ENCODE results near the gene KCNA5. TPM values are rescaled to one million over a fixed set of nuclear protein-coding genes. Genes with fewer than 3 reads are reported as not detected.

KCNA5 gene
- under 1 TPM in 2 of 3 donors, not detected in 1; 0.44 to 0.66 TPM for total RNA-seq

GRCh38 chr12:5043589-5044419 lies at the start of gene KCNA5:
TSS of gene KCNA5 (plus strand) at chr12:5043879. CDS start at chr12:5044148, 269 bp downstream.
- intact Hi-C loops (cut with DNase I; ENCODE audit: low total_unique reads) = no loop called here

GRCh38 chr12:4994622-4995021 lies 49.1 kb upstream of the KCNA5 start:
- no peak overlapping the region for H3K4me3 ChIP-seq
- H3K36me3 ChIP-seq = no peaks in the 10 kb centered on the region
- no peak overlapping the region for H3K27ac ChIP-seq
- H3K9me3 ChIP-seq = no peaks in the 10 kb centered on the region
- DNase-seq (ENCODE audit: low spot score in 2 of 2) = no peak
- H3K4me1 ChIP-seq = no peaks in the 10 kb centered on the region
- TF ChIP-seq POLR2A (IDR thresholded peaks at IDR 0.05) = no peak
- no peak for TF ChIP-seq POLR2AphosphoS5 (IDR thresholded peaks at IDR 0.05)
- no peak for TF ChIP-seq CTCF (IDR thresholded peaks at IDR 0.05)
- intact Hi-C loops (cut with DNase I; ENCODE audit: low total_unique reads) = no loop called here
- peaks cover 0 to 3% of the 10 kb centered on the region in 2 donors for H3K27me3 ChIP-seq

More at GRCh38 chr12:5043589-5044419, at the start of gene KCNA5:
- Histone ChIP-seq H3K9me3 (no peaks in the 10 kb centered on the region), H3K27me3 (peaks cover 0 to 50% of the 10 kb centered on the region in 2 donors), H3K4me1 (no peaks in the 10 kb centered on the region), H3K36me3 (no peaks in the 10 kb centered on the region), H3K27ac (no peak within 1 kb of the TSS), H3K4me3 (peak within 1 kb of the TSS; percentile 7 to 41 (median 16))
- TF ChIP-seq POLR2AphosphoS5 (IDR thresholded peaks at IDR 0.05) = no peak
- TF ChIP-seq POLR2A (IDR thresholded peaks at IDR 0.05) = no peak
- TF ChIP-seq CTCF (IDR thresholded peaks at IDR 0.05) = no peak
- no peak for DNase-seq (ENCODE audit: low spot score in 2 of 2)

- TF ChIP-seq CTCF (IDR thresholded peaks at IDR 0.05) (no peak), POLR2AphosphoS5 (IDR thresholded peaks at IDR 0.05) (no peak), POLR2A (IDR thresholded peaks at IDR 0.05) (no peak)
- Histone ChIP-seq H3K4me1 (no peaks in the 10 kb centered on the region), H3K36me3 (no peaks in the 10 kb centered on the region), H3K27me3 (peaks cover 3% of the 10 kb centered on the region in 2 donors), H3K4me3 (no peak overlapping the region), H3K9me3 (no peaks in the 10 kb centered on the region), H3K27ac (no peak overlapping the region)
- DNase-seq (ENCODE audit: low spot score in 2 of 2) = no peak
- intact Hi-C loops (cut with DNase I; ENCODE audit: low total_unique reads) = no loop called here
Observed at GRCh38 chr12:4996714-4997113, 47.0 kb upstream of the KCNA5 start.

- Histone ChIP-seq H3K36me3 (no peaks in the 10 kb centered on the region), H3K27me3 (peaks cover 3% of the 10 kb centered on the region in 2 donors), H3K4me1 (no peaks in the 10 kb centered on the region), H3K27ac (peak overlapping the region in 1 of 2 donors; percentile 43), H3K4me3 (no peak overlapping the region), H3K9me3 (no peaks in the 10 kb centered on the region)
- no peak for TF ChIP-seq CTCF (IDR thresholded peaks at IDR 0.05)
- no peak for TF ChIP-seq POLR2A (IDR thresholded peaks at IDR 0.05)
- no peak for TF ChIP-seq POLR2AphosphoS5 (IDR thresholded peaks at IDR 0.05)
- intact Hi-C loops (cut with DNase I; ENCODE audit: low total_unique reads) = no loop called here
- DNase-seq (ENCODE audit: low spot score in 2 of 2) = no peak
Observed at GRCh38 chr12:4997939-4998338, 45.7 kb upstream of the KCNA5 start.

- Histone ChIP-seq H3K4me3 (no peak overlapping the region), H3K9me3 (no peaks in the 10 kb centered on the region), H3K27ac (no peak overlapping the region), H3K27me3 (peaks cover 3% of the 10 kb centered on the region in 2 donors), H3K4me1 (no peaks in the 10 kb centered on the region), H3K36me3 (no peaks in the 10 kb centered on the region)
- TF ChIP-seq POLR2A (IDR thresholded peaks at IDR 0.05) (no peak), CTCF (IDR thresholded peaks at IDR 0.05) (no peak), POLR2AphosphoS5 (IDR thresholded peaks at IDR 0.05) (no peak)
- intact Hi-C loops (cut with DNase I; ENCODE audit: low total_unique reads) = loop anchor here (10.0 kb wide), 1 partner anchor 145 kb away; no protein-coding TSS in a partner anchor
- DNase-seq (ENCODE audit: low spot score in 2 of 2) = no peak
Observed at GRCh38 chr12:5000204-5000603, 43.5 kb upstream of the KCNA5 start.
